ENCODE results near the gene ZGRF1. TPM values are rescaled to one million over a fixed set of nuclear protein-coding genes. Genes with fewer than 3 reads are reported as not detected.
"Not testable (repeated sequence)": the region's sequence is repeated elsewhere in the genome, so short reads cannot be mapped to it uniquely, and the experiment has no call there.

ZGRF1 gene
- total RNA-seq, 2 donors from 2014 or later = 1.0 to 2.0 TPM

DNA sequence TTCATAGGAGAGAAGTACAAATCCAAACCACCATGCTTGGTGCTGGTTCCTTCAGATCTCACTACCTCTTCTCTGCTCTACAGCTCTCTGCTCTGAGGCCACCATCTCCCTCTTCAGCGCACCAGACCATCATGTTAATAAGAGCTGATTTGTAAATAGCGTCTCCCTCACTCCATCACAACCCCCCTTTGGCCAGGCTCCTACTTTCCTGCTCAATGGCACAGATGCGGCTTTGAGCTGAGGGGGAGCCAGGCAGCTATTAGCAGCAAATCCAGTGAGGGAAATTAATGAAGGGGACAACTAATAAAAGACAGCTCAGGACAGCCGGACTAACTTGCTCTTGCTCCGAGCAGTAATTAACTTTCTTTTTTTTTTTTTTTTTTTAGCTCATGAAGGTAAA lies 133.8 kb downstream of the ZGRF1 start:
- Histone ChIP-seq H3K4me3 (no peak overlapping the region), H3K27me3 (peaks cover 0 to 4% of the 10 kb centered on the region in 2 donors), H3K9me3 (no peaks in the 10 kb centered on the region), H3K27ac (no peak overlapping the region), H3K4me1 (no peaks in the 10 kb centered on the region), H3K36me3 (no peaks in the 10 kb centered on the region)
- DNase-seq (ENCODE audit: low spot score) = no peak
- TF ChIP-seq, protein P1, sequence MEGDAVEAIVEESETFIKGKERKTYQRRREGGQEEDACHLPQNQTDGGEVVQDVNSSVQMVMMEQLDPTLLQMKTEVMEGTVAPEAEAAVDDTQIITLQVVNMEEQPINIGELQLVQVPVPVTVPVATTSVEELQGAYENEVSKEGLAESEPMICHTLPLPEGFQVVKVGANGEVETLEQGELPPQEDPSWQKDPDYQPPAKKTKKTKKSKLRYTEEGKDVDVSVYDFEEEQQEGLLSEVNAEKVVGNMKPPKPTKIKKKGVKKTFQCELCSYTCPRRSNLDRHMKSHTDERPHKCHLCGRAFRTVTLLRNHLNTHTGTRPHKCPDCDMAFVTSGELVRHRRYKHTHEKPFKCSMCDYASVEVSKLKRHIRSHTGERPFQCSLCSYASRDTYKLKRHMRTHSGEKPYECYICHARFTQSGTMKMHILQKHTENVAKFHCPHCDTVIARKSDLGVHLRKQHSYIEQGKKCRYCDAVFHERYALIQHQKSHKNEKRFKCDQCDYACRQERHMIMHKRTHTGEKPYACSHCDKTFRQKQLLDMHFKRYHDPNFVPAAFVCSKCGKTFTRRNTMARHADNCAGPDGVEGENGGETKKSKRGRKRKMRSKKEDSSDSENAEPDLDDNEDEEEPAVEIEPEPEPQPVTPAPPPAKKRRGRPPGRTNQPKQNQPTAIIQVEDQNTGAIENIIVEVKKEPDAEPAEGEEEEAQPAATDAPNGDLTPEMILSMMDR (IDR thresholded peaks at IDR 0.05) = no peak

DNA sequence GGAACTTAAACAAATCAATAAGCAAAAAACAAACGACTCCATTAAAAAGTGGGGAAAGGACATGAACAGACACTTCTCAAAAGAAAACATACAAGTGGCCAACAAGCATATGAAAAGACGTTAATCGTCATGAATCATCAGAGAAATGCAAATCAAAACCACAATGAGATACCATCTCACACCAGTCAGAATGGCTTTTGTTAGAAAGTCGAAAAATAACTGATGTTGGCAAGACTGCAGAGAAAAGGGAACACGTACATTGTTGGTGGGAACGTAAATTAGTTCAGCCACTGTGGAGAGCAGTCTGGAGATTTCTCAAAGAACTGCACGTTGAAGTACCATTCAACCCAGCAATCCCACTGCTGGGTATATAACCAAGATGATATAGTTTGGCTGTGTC lies 144.4 kb downstream of the ZGRF1 start:
- no peak for DNase-seq (ENCODE audit: low spot score)
- H3K36me3 ChIP-seq = no peaks in the 10 kb centered on the region
- no peaks in the 10 kb centered on the region for H3K4me1 ChIP-seq
- no peak overlapping the region for H3K4me3 ChIP-seq
- no peaks in the 10 kb centered on the region for H3K27me3 ChIP-seq
- H3K9me3 ChIP-seq = no peaks in the 10 kb centered on the region
- no peak overlapping the region for H3K27ac ChIP-seq
- TF ChIP-seq, protein P1 (IDR thresholded peaks at IDR 0.05) = no peak

DNA sequence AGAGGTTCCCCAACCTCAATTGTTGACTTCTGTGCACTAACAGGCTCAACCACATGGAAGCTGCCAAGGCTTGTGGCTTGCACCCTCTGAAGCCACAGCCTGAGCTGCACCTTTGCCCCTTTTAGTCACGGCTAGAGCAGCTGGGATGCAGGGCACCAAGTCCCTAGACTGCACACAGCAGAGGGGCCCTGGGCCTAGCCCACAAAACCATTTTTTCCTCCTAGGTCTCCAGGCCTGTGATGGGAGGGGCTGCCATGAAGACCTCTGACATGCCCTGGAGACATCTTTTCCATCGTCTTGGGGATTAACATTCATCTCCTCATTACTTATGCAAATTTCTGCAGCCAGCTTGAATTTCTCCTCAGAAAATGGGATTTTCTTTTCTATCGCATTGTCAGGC lies 145.9 kb downstream of the ZGRF1 start:
- H3K27me3 ChIP-seq; H3K9me3 ChIP-seq; H3K4me3 ChIP-seq; H3K27ac ChIP-seq; DNase-seq (ENCODE audit: low spot score); H3K4me1 ChIP-seq; H3K36me3 ChIP-seq: not testable (repeated sequence)

MicroRNA genes within 50 kb of the gene (microRNA counts, 767-probe panel; counts per million panel counts)
- 0 to 1,658 counts per million in 2 donors for microRNA hsa-miR-302a-3p
- 0 to 2,317 counts per million in 2 donors for microRNA hsa-miR-302b-3p
- microRNA hsa-miR-302c-3p = 0 to 1,790 counts per million in 2 donors
- microRNA hsa-miR-302d-3p = 2,751 to 5,422 counts per million in 2 donors
- microRNA hsa-miR-367-3p = 0 to 1,658 counts per million in 2 donors

Small RNA genes lying within 50 kb of the gene (microRNA-seq; reads per million reads assigned to microRNA genes)
- gene MIR302A (ENCODE audit: borderline number of aligned reads in 2 of 2, borderline replicate concordance in 1 of 2) (137 to 160 reads per million in 2 donors), gene MIR302B (ENCODE audit: borderline number of aligned reads in 2 of 2, borderline replicate concordance in 1 of 2) (171 to 174 reads per million in 2 donors), gene MIR302C (ENCODE audit: borderline number of aligned reads in 2 of 2, borderline replicate concordance in 1 of 2) (25.5 to 26.2 reads per million in 2 donors), gene MIR302D (ENCODE audit: borderline number of aligned reads in 2 of 2, borderline replicate concordance in 1 of 2) (118 to 128 reads per million in 2 donors), gene MIR367 (ENCODE audit: borderline number of aligned reads in 2 of 2, borderline replicate concordance in 1 of 2) (0 reads per million in 2 donors)

Other genes starting within 250 kb of the ZGRF1 start
- not detected for gene NEUROG2, start 120.7 kb downstream of the ZGRF1 start, total RNA-seq
- 10 to 100 TPM; 31.6 to 50.1 TPM for gene LARP7, start 234 bp upstream of the ZGRF1 start, total RNA-seq